Kidney (tissue), 14 donors: ENCODE measurements around the gene ZNF423. TPM values are rescaled to one million over a fixed set of nuclear protein-coding genes. Genes with fewer than 3 reads are reported as not detected.

Source experiments
- DNase-seq, 5 donors: peaks; one replicate each; pipeline ENCODE4 v3.0.0-alpha.2; 2013 to 2020
- FAIRE-seq: peaks from 2 replicates; lab custom pipeline; 2012; peaks lifted over from hg19 to GRCh38; lab: Jason Lieb, UNC
- H3K27ac ChIP-seq, 2 donors: one replicate each; pipeline ENCODE4 v1.7.0; 2013; ENCODE audit warnings: low read depth in 2 of 2, low read length in 2 of 2, inconsistent platforms in 1 of 2
- H3K27me3 ChIP-seq: one replicate; pipeline ENCODE4 v1.7.1; 2013; ENCODE audit warnings: low read length, inconsistent platforms; ENCODE audit not compliant: control insufficient read depth, insufficient read depth
- H3K36me3 ChIP-seq, 3 donors: one replicate each; pipeline versions ENCODE4 v1.7.0 to v1.7.1; 2013; ENCODE audit warnings: low read length in 3 of 3, control low read depth in 1 of 3, inconsistent platforms in 1 of 3; ENCODE audit not compliant: insufficient read depth in 3 of 3, control insufficient read depth in 2 of 3
- H3K4me1 ChIP-seq, 3 donors: one replicate each; pipeline versions ENCODE4 v1.7.0 to v1.7.1; 2013; ENCODE audit warnings: low read length in 3 of 3, inconsistent platforms in 1 of 3, low read depth in 1 of 3; ENCODE audit not compliant: control insufficient read depth in 2 of 3, insufficient read depth in 2 of 3
- H3K4me3 ChIP-seq, 3 donors: one replicate each; pipeline versions ENCODE4 v1.7.0 to v1.8.1; 2013; ENCODE audit warnings: low read length in 3 of 3, control low read depth in 1 of 3, inconsistent platforms in 1 of 3
- H3K9ac ChIP-seq, 3 donors: one replicate each; pipeline versions ENCODE4 v1.7.0 to v1.7.1; 2013; ENCODE audit warnings: low read length in 3 of 3, control low read depth in 1 of 3, inconsistent platforms in 1 of 3
- H3K9me3 ChIP-seq, 3 donors: one replicate each; pipeline versions ENCODE4 v1.7.0 to v1.7.1; 2013; ENCODE audit warnings: low read length in 3 of 3, control low read depth in 1 of 3, inconsistent platforms in 1 of 3; ENCODE audit not compliant: control insufficient read depth in 2 of 3, insufficient read depth in 1 of 3
- intact Hi-C: fragments of 100-400 bp; cut with DNase I; formaldehyde crosslinking; loops from one replicate; pipeline ENCODE4 v1.11.1; 2022
- polyA plus RNA-seq: library from polyadenylated mRNA; stranded (reverse); fragments of 350-450 nt; fragmentation: Illumina TruSeq; extraction: RNeasy Lipid Tissue Mini Kit (QIAGEN cat#74804); gene quantifications from one replicate; pipeline ENCODE4 v1.2.3, GENCODE V29; 2014; ENCODE audit warnings: low read depth, low replicate concordance; ENCODE audit not compliant: insufficient read depth
- total RNA-seq: library from RNA; stranded (reverse); fragmentation: NEBNext Ultra II Directional; extraction: Animal tissue kit (Norgen Biotek cat#: 25700); gene quantifications from one replicate; pipeline ENCODE4 v1.2.1, GENCODE V29; 2021
- TF ChIP-seq, protein P1 (sequence below): IDR thresholded peaks from 3 replicates; pipeline ENCODE4 v1.5.1; 2012; ENCODE audit warnings: mild to moderate bottlenecking, moderate library complexity, borderline replicate concordance; ENCODE audit not compliant: insufficient read depth; ENCODE audit errors: extremely low read depth
- donor health status: control.
- donor health status: control.
- donor health status: control.
- donor health status: control.
- donor health status: control.
- donor health status: DM: yes; HTN: yes; CAD: no.
- donor health status: Normal renal cell carcinoma (clear cell type).

The ZNF423 gene
- total and polyA plus RNA-seq, 2 donors from 2014 or later = 2.0 to 8.4 TPM

DNA sequence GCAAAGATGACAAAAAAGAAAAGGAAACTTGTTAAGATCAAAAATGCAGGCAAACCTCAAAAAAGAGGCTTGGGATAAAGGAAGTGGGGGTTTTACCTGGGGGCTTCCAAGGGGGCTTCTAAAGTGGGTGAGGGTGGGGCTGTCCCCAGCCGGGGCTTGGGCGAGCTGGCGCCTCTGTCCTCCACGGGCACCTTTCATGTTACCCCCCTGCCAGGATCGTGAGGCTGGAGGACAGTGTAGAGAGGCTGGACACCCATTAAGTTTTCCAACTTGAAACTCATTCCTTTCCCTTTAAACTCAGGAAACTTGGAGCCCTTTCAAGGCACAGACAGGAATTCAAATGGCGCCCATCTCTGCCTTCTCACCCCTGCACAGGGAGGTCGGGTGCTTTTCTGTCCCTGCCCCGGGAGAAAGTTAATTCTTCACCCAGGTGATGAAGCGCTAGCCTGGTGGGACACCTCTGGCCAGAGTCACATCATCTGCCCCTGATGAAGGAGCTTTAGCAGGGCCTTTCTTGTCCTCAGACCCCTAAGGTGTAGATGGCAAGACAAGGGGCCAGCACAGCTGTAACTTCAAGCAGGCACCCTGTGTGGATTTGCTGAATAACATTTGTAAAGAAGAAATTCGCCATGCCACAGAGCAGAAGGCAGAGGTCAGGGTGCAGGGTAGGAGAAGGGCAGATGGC lies 395.0 kb downstream of the ZNF423 start:
- no peak overlapping the region for H3K4me3 ChIP-seq
- no peaks in the 10 kb centered on the region for H3K4me1 ChIP-seq
- H3K9me3 ChIP-seq = no peaks in the 10 kb centered on the region
- no peak overlapping the region for H3K9ac ChIP-seq
- H3K27ac ChIP-seq = no peak overlapping the region
- DNase-seq = peak in 2 of 5 donors; percentile 8 to 30
- peaks cover 2% of the 10 kb centered on the region for H3K27me3 ChIP-seq
- no peak for FAIRE-seq
- TF ChIP-seq, protein P1, sequence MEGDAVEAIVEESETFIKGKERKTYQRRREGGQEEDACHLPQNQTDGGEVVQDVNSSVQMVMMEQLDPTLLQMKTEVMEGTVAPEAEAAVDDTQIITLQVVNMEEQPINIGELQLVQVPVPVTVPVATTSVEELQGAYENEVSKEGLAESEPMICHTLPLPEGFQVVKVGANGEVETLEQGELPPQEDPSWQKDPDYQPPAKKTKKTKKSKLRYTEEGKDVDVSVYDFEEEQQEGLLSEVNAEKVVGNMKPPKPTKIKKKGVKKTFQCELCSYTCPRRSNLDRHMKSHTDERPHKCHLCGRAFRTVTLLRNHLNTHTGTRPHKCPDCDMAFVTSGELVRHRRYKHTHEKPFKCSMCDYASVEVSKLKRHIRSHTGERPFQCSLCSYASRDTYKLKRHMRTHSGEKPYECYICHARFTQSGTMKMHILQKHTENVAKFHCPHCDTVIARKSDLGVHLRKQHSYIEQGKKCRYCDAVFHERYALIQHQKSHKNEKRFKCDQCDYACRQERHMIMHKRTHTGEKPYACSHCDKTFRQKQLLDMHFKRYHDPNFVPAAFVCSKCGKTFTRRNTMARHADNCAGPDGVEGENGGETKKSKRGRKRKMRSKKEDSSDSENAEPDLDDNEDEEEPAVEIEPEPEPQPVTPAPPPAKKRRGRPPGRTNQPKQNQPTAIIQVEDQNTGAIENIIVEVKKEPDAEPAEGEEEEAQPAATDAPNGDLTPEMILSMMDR = no peak
- intact Hi-C loops = no loop called here
- H3K36me3 ChIP-seq = no peaks in the 10 kb centered on the region

DNA sequence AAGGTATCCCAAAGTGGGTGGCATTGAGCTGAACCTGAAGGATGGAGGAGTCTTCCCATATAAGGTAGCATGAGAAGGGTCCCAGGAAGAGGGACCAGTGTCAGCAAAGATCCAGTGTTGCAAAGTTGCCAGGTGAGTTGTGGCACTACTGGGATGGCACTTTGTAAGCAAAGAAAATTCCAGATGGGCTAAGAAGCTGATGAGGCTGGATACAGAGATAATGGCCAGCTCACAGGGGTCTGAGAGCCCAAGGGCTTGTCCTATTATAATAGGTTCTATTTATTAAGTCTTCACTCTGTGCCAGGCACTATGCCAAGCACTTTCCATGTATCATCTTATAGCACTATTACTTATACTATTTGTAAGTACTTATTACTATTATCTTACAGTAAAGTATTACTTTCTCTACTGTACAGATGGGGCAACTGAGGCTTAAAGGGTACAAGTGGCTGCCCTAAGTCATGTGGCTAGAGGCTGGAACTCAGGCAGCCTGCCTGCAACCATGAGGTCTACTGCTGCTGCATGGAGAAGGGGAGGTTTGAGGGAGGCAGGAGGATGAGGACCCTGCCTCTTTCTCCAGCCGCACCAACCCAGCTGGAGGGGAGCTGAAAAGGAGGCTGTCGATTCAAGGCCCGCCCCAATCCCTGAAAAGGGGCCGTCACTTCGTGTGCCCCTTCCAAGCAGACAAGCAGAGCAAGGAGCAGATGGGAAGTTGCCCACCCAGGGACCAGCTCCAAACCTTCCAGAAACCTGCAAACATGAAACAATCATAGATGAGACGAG lies 395.8 kb downstream of the ZNF423 start:
- intact Hi-C loops = no loop called here
- H3K9ac ChIP-seq = no peak overlapping the region

DNA sequence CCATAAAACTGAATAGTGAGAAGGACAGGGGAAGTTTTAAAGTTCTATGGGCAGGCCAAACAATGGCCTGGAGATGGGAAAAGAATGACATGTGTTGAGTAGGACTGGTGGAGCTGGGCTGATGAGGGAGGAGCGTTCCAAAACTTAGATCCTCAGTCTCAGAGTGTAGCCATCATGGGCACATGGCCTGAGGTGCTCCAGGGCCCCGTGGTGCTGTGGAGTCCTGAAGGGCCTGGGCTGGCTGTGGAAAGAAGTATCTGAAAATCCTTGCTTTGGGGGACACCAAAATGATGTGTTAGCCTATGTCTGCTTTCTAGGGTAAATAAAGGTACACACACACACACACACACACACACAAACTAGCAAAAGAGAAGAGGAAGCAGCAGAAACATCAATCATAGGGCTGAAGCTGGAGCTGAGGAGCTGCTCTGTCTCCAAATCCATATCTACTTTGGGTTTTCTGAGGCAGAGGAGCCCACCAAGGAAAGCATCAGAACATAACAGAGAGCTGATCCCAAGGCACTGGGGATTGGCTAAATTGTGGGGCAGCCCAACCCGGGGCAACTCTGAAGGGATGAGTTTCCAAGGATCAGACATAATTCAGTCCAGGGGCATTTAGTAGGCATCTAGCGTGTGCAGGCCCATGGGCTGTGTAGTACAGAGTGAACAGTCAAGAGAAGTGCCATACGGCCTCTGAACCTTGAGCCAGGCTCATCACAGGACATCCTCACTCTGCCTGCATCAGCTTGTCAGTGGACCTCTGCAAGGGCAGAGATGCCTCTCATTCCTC lies 397.1 kb downstream of the ZNF423 start:
- Histone ChIP-seq H3K9ac (no peak overlapping the region), H3K36me3 (no peaks in the 10 kb centered on the region), H3K9me3 (no peaks in the 10 kb centered on the region), H3K4me3 (no peak overlapping the region), H3K4me1 (no peaks in the 10 kb centered on the region), H3K27me3 (no peaks in the 10 kb centered on the region), H3K27ac (no peak overlapping the region)
- FAIRE-seq (no peak), DNase-seq (peak in 2 of 5 donors; percentile 3 to 18)
- intact Hi-C loops = no loop called here
- TF ChIP-seq, protein P1 = no peak

More for the DNA sequence above, 395.8 kb downstream of the ZNF423 start:
- Histone ChIP-seq H3K36me3 (no peaks in the 10 kb centered on the region), H3K27ac (no peak overlapping the region), H3K9me3 (no peaks in the 10 kb centered on the region), H3K27me3 (peaks cover 2% of the 10 kb centered on the region), H3K4me3 (no peak overlapping the region), H3K4me1 (no peaks in the 10 kb centered on the region)
- no peak for FAIRE-seq
- DNase-seq = peak in 1 of 5 donors; percentile 17
- TF ChIP-seq, protein P1 = no peak
